GM12892 (cell line): Measurements from ENCODE around the gene XYLT2.

Experiments used
- DNase-seq: peaks from one replicate; pipeline ENCODE4 v3.0.0; 2011; ENCODE audit not compliant: insufficient read length
- FAIRE-seq: peaks from 2 replicates; lab custom pipeline; 2011; peaks lifted over from hg19 to GRCh38; lab: Jason Lieb, UNC
- POLR2A ChIP-seq: IDR thresholded peaks from 2 replicates; pipeline ENCODE4 v1.6.1; 2011; ENCODE audit warnings: low read depth, low read length, control low read depth
- POLR2AphosphoS5 ChIP-seq: IDR thresholded peaks from 2 replicates; pipeline ENCODE4 v1.6.1; 2011; ENCODE audit warnings: low read depth, low read length, control low read depth
- TAF1 ChIP-seq: IDR thresholded peaks from 2 replicates; pipeline ENCODE4 v1.6.1; 2011; ENCODE audit warnings: low read depth, mild to moderate bottlenecking, control low read depth, low read length, borderline replicate concordance

The XYLT2 gene

GRCh38 chr17:50371526-50371925 is 25.6 kb downstream of the XYLT2 start:
- DNase-seq (no peak), FAIRE-seq (no peak)
- TF ChIP-seq POLR2AphosphoS5, result no peak
- TF ChIP-seq POLR2A, result no peak
- no peak for TF ChIP-seq TAF1

GRCh38 chr17:50372222-50372757 is 26.4 kb downstream of the XYLT2 start:
- TF ChIP-seq POLR2AphosphoS5 (no peak), TAF1 (no peak), POLR2A (no peak)
- FAIRE-seq, result no peak
- DNase-seq, result no peak

- FAIRE-seq (peak; percentile 96), DNase-seq (peak; percentile 88)
- TF ChIP-seq POLR2A (peak; percentile 99), TAF1 (peak; percentile 95), POLR2AphosphoS5 (peak; percentile 97)
Measured at GRCh38 chr17:50372758-50373556, 27.0 kb downstream of the XYLT2 start, which contains the start of the genes EME1 and MRPL27. Gene EME1 (plus strand): TSS chr17:50373229. CDS start chr17:50375209, 1,980 bp downstream. Gene MRPL27 (minus strand): TSS chr17:50373184. CDS start chr17:50373170, 14 bp downstream.

GRCh38 chr17:50373705-50374104 is 27.8 kb downstream of the XYLT2 start:
- FAIRE-seq (no peak), DNase-seq (no peak)
- no peak for TF ChIP-seq POLR2A
- TF ChIP-seq TAF1, result no peak
- TF ChIP-seq POLR2AphosphoS5, result no peak

- DNase-seq (no peak), FAIRE-seq (no peak)
- TF ChIP-seq POLR2AphosphoS5 (no peak), POLR2A (no peak), TAF1 (no peak)
Measured at GRCh38 chr17:50375858-50376538, 30.1 kb downstream of the XYLT2 start.

- TF ChIP-seq POLR2A (no peak), POLR2AphosphoS5 (no peak), TAF1 (no peak)
- FAIRE-seq (no peak), DNase-seq (no peak)
Measured at GRCh38 chr17:50379351-50380132, 33.6 kb downstream of the XYLT2 start.

GRCh38 chr17:50380369-50381259 is 34.7 kb downstream of the XYLT2 start:
- DNase-seq (no peak), FAIRE-seq (no peak)
- peak; percentile 61; the same call in 1 of the 2 replicates for TF ChIP-seq POLR2AphosphoS5
- TF ChIP-seq TAF1, result no peak
- peak; percentile 40; the same call in 1 of the 2 replicates for TF ChIP-seq POLR2A

GRCh38 chr17:50381260-50381815 is 35.4 kb downstream of the XYLT2 start:
- no peak for FAIRE-seq
- TF ChIP-seq POLR2A (no peak; the same call in 1 of the 2 replicates), POLR2AphosphoS5 (no peak; the same call in 1 of the 2 replicates), TAF1 (no peak)
- no peak for DNase-seq

- no peak for TF ChIP-seq POLR2A
- TF ChIP-seq TAF1, result no peak
- no peak for TF ChIP-seq POLR2AphosphoS5
- no peak for FAIRE-seq
- no peak for DNase-seq
Measured at GRCh38 chr17:50381920-50382319, 36.0 kb downstream of the XYLT2 start.
